CD4-positive, alpha-beta T cell treated with Interleukin-4 for 1 hour (primary cell): ENCODE results near the gene METTL2A.
"Not testable (repeated sequence)": the region's sequence is repeated elsewhere in the genome, so short reads cannot be mapped to it uniquely, and the experiment has no call there.

ENCODE experiments used
- DNase-seq, 2 donors: peaks; one replicate each; pipeline ENCODE4 v3.0.0-alpha.2; 2020 to 2022

Gene METTL2A

DNA sequence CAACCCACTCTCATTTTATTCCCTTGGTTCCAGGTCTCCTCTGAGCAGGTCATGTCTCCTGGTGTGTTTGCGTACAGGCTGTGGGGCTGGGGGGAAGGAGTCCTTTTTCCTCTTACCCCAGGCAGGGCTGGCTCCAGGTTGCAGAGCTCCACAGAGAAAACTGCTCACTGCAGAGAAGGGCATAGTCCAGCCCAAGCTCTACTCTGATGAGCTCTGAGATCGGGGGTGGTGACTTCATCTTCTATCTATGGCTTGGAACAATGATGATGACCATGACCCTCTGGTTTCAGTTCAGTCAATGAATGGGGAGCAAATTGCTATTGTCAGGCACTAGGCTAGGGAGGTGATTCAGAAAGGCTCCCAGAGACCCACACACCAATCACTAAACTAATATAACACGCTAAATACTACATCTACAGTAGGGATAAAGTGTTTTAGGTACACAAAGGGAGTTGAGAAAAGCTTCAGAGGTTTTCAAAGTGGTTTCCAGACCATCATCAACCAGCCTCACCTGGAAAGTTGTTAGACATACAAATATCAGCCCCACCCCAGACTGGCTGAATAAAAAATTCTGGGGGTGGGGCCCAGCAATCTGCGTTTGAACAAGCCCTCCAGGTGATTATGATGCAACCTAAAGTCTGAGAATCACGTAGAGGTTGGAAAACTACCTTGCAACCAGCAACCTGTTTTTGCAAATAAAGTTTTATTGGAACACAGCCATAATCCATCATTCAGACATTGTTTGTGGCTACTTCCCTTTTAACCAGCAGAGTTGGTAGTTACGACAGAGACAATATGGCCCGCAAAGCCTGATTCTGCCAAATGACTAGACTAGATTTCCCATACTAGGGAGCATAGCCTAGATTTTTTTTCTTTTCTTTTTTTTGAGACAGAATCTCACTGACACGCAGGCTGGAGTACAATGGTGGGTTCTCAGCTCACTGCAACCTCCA, 49.6 kb downstream of the METTL2A start:
- DNase-seq, result not testable (repeated sequence)

DNA sequence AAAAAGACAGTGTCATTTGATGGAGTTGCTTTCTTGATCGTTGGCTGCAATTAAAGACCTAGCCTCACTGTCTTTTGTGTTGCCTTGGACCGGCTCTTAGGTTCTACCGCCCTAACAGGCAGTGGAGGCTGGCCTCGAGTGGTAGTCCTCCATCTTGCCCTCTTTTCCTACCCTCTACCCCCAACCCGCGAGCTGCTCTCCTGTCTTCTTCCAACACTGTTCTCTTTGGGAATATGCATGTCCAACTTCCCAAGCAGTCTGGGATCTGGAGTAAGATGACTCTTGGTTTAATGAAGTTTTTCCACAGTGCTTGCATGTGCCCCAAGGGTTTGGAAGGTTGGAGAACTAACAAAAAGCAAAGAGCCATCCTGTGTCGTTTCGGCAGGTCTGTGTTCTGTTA, 53.4 kb downstream of the METTL2A start:
- not testable (repeated sequence) for DNase-seq

DNA sequence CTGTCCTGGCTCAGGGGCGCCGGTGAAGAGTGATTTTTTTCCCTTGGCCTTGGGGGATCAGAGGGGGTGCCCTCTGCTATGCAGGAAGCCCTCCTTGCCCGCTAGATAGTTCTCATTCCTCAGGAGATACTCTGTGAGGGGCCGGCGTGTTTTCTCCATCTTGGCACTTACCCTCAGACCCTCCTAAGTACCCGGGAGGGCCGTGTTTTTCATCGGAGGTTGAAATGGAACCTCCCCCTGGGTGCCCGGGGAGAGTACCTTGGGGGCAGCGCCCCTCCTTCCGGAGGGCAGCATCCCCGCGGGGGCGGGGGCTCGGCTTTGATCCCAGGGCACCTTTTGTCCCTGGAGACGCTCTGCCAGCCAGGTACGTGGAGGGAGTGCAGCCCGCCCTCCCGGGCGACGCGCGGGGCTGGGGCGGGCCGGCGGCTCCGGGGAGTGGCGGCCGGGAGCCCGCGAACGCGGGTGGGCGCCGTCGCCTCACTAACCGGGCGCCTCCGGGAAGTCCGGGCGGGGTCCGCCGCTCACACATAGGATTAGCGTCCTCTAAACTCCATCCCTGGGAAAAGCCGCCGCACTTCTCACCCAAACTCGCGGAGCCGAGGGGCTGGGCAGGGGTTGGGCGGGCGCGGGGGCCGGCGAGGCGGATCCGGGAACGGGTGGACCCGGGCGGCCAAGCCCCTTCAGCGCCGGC, 54.2 kb downstream of the METTL2A start:
- peak; percentile 34 to 53 for DNase-seq

DNA sequence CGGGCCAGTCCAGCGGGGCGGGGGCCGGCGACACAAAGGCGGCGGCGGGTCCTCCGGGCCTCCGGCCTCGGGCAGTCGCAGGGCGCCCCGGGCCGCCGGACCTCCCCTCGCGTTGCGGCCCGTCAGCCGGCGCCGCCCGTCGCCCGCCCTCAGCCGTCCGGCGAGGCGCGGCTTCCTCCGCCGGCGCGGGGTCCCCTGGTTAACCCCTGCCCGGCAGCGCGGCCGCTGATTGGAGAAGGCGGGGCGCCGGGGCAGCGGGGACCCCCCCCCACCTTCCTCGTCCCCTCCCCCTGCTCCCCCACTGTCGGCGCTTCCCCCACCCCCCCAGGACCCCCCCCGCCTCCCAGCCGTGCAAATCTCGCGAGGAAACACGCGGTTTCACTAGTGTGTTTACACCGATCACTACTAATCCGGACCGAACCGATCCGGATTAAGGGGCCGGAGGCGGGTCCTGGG, 54.8 kb downstream of the METTL2A start, which contains the start of gene TLK2:
Gene TLK2, plus strand, starts transcription at position 402 of the 456 bp plus-strand sequence. CDS start 2,301 bp downstream, outside the sequence.
- peak; percentile 84 to 85 for DNase-seq

DNA sequence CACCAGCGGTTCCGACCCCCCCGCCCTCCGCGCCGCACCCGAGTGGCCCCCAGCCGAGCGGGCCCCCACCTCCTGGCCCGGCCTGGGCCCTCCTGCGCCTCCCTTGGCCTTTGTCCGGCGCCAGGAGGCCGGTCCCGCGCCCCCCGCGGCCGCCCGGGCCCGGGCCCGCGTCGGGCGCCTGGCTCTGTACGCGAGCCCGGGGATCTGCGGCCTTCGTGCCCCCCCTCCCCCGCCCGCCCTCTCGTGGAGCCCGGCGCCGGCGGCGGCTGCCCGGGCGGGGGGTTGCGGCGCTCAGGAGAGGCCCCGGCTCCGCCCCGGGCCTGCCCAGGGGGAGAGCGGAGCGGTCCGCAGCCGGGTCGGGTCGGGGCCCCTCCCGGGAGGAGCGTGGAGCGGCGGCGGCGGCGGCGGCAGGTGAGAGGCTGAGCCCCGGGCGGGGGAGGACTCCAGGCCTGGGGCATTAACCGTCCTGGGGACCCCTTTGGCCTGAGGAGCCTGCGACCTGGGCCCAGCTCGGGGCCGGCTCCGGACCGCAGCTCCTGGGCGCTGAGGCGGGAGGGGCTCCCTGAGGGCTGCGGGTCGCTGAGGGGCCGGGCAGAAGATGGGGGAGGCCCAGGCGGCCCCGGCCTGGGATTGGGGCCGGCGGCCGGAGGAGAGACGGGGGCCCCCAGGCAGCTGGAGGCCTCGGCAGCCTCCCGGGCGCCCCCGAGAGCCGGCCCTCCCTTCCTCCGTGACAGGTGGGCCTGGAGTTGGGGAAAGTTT, 55.4 kb downstream of the METTL2A start:
- peak in 1 of 2 donors; percentile 29 for DNase-seq

DNA sequence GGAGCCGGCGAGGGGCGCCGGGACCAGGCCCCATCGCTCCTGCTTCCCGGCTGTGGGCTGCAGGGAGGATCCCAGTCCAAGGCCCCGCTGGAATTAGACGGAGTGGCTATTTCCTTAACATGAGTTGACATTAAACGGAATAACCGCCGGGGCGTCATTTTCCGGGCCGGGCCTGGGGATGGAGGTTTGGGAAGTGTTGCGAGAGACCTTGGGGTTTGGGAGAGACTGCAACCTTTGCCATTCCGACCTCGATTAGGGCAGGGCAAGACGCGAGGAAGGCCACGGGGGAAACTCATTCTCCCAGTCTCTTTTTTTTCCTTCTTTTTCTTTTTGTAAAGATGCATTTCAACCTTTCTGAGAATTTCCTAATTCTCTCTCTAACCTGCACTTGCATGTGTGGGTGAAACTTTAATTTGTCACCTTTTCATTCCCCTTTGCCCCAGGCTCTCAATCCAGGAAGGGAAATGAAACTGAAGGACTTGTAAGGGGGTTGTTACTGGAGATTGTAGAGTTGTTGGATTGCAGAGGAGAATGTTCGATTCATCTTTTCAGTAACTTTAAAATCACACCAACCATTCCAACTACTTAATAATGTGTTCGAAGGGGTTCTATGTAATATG, 56.1 kb downstream of the METTL2A start:
- peak; percentile 18 for DNase-seq

DNA sequence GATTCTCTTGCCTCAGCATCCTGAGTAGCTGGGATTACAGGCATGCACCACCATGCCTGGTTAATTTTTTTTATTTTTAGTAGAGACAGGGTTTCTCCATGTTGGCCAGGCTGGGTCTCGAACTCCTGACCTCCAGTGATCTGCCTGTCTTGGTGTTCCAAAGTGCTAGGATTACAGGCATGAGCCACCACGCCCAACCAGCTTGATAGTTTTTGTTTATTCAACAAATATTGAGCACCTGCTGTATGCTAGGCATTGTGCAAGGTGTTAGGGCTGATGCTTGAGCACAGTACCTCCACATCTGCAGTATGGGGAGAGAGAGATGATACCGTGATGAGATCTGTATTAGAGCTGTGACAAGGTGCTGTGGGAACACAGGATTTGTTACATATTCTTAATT, 58.9 kb downstream of the METTL2A start:
- DNase-seq, result not testable (repeated sequence)

DNA sequence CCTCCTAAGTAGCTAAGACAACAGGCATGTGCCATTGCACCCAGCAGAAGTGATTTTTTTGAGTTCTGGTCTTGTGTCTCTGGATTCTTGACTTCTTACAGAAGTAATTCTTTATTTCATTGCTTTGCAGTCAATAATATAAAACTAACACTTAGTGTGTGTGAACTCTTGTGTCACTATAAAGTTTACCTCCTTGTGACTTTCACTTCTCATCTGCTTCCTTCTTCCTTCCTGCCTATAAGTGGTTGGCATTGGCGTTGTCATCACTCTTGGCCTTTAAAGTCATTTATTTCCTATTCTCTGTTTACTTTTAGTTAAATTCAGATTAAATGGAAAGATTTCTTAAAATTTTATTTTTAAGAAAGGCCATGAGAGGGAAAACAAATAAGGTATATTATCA, 67.3 kb downstream of the METTL2A start:
- DNase-seq, result not testable (repeated sequence)

DNA sequence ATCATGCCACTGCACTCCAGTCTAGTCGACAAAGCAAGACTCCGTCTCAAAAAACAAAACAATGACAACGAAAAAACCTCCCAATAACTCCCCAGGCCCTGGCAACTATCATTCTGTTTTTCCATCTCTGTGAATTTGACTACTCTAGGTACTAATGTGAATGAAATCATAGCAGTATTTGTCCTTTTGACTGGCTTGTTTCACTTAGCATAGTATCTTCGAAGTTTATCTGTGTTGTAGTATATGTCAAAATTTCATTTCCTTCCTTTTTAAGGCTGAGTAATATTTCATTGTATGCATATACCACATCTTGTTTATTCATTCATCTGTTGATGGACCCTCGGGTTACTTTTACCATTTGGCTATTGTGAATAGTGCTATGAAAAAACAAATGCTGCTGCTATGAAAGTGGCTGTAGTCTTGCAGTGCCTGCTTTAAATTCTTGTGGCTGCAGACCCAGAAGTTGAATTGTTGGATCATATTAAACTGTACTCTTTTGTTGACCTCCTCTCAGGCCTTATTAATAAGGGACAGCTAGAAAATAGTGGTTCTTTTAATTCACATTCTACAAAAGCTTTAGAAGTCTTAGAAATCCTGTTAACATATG, 69.5 kb downstream of the METTL2A start:
- not testable (repeated sequence) for DNase-seq

DNA sequence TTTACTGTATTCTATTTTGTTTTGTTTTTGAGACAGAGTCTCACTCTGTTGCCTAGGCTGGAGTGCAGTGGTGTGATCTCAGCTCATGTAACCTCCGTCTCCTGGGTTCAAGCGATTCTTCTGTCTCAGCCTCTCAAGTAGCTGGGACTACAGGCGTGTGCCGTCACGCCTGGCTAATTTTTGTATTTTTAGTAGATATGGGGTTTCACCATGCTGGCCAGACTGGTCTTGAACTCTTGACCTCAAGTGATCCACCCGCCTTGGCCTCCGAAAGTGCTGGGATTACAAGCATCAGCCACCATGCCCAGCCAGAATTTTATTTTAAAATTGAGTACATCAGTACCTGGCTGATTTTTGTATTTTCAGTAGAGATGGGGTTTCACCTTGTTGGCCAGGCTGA, 70.4 kb downstream of the METTL2A start:
- DNase-seq, result not testable (repeated sequence)

DNA sequence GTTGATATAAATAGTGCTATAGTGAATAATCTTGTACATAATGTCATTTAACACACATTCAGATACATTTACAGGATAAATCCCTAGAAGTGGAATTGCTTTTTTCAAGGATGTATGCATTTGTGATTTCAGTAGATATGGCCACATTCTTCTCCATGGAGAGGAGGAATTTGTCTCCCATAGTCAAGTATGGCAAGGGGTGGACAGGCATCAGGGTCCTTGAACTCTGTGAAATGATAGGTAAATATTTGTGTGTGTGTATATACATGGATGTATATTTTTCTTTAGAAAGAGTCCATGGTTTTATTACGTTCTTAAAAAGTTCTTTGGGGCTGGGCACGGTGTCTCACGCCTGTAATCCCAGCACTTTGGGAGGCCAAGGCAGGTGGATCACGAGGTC, 72.6 kb downstream of the METTL2A start:
- DNase-seq, result not testable (repeated sequence)

DNA sequence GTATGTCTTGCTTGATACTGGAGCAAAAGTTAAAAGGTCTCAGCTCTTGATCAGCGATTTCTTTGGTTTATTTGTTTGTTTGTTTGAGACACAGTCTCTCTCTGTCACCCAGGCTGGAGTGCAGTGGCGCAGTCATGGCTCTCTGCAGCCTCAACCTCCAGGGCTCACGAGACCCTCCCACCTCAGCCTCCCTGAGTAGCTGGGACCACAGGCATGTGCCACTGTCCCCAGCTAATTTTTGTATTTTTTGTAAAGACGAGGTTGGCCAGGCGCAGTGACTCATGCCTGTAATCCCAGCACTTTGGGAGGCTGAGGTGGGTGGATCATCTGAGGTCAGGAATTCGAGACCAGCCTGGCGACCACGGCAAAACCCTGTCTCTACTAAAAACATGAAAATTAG, 75.1 kb downstream of the METTL2A start:
- not testable (repeated sequence) for DNase-seq
